ENCODE data around the gene TEAD1. TPM values are rescaled to one million over a fixed set of nuclear protein-coding genes. Genes with fewer than 3 reads are reported as not detected.

The TEAD1 gene
- total and polyA plus RNA-seq, 4 donors: 9.1 to 38.4 (median 10.7) TPM

DNA sequence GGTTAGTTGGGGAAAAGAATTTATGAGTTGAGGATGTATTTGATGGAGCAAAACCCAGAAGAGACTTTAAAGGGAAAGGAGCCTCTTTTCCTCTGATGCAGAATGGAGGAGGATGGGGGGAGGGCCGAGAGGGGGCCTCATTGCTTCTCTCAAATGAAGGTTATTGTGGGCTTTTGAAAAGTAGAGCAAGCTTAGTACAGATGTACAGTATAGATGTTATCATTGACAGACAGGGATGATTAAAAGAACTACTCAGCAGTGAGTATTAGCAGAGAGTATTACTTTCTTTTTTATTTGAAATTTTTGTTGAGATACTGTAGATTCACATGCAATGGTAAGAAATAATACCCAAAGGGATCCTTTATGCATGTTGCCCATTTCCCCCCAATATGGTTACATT lies 98.1 kb downstream of the TEAD1 start (continued):
- no peak for TF ChIP-seq FOXA2 (IDR thresholded peaks at IDR 0.05)
- TF ChIP-seq, protein P1, sequence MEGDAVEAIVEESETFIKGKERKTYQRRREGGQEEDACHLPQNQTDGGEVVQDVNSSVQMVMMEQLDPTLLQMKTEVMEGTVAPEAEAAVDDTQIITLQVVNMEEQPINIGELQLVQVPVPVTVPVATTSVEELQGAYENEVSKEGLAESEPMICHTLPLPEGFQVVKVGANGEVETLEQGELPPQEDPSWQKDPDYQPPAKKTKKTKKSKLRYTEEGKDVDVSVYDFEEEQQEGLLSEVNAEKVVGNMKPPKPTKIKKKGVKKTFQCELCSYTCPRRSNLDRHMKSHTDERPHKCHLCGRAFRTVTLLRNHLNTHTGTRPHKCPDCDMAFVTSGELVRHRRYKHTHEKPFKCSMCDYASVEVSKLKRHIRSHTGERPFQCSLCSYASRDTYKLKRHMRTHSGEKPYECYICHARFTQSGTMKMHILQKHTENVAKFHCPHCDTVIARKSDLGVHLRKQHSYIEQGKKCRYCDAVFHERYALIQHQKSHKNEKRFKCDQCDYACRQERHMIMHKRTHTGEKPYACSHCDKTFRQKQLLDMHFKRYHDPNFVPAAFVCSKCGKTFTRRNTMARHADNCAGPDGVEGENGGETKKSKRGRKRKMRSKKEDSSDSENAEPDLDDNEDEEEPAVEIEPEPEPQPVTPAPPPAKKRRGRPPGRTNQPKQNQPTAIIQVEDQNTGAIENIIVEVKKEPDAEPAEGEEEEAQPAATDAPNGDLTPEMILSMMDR (IDR thresholded peaks at IDR 0.05; ENCODE audit: low read depth, low read length, missing input control): no peak
- TF ChIP-seq RXRA (IDR thresholded peaks at IDR 0.05): no peak
- no peak for TF ChIP-seq JUND (IDR thresholded peaks at IDR 0.05)
- TF ChIP-seq, protein P2, sequence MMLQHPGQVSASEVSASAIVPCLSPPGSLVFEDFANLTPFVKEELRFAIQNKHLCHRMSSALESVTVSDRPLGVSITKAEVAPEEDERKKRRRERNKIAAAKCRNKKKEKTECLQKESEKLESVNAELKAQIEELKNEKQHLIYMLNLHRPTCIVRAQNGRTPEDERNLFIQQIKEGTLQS (IDR thresholded peaks at IDR 0.05): no peak
- TF ChIP-seq YY1 (IDR thresholded peaks at IDR 0.05): no peak
- TF ChIP-seq HNF4G (IDR thresholded peaks at IDR 0.05): no peak

DNA sequence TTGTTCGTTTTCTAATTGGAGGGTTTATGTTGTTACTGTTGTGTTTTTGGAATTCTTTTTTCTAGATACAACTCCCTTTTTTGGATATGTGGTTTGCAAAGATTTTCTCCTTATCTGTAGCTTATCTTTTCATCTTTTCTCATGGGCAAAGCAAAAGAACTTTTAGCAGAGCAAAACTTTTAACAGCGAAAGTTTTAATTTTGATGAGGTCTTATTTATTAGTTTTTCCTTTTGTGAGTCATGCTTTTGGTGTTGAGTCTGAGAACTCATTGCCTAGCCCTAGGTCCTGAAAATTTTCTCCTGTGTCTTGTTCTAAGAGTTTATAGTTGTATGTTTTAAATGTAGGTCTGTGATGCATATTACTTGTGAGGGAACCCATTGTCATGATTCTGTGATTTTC lies 99.4 kb downstream of the TEAD1 start:
- WGBS: 90% methylated on average over 2 of the region's 2 CpGs

More for the DNA sequence above, 99.4 kb downstream of the TEAD1 start:
- TF ChIP-seq TAF1 (conservative IDR thresholded peaks at IDR 0.05) (no peak), RAD21 (IDR thresholded peaks at IDR 0.05) (no peak), JUND (IDR thresholded peaks at IDR 0.05) (no peak), NR2F2 (IDR thresholded peaks at IDR 0.05) (no peak), RXRA (IDR thresholded peaks at IDR 0.05) (no peak), HNF4A (conservative IDR thresholded peaks at IDR 0.05) (no peak), SP1 (IDR thresholded peaks at IDR 0.05) (no peak), GABPA (IDR thresholded peaks at IDR 0.05 in 1 of 2, conservative IDR thresholded peaks at IDR 0.05 in 1 of 2) (no peak), EGR1 (IDR thresholded peaks at IDR 0.05; ENCODE audit: low read depth in 2 of 2) (no peak), YY1 (IDR thresholded peaks at IDR 0.05) (no peak), HNF4G (IDR thresholded peaks at IDR 0.05) (no peak), FOXA1 (IDR thresholded peaks at IDR 0.05) (no peak), FOXA2 (IDR thresholded peaks at IDR 0.05) (no peak)
- TF ChIP-seq, protein P3, sequence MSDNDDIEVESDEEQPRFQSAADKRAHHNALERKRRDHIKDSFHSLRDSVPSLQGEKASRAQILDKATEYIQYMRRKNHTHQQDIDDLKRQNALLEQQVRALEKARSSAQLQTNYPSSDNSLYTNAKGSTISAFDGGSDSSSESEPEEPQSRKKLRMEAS (IDR thresholded peaks at IDR 0.05): no peak
- TF ChIP-seq, protein P1 (IDR thresholded peaks at IDR 0.05; ENCODE audit: low read depth, low read length, missing input control): no peak
- TF ChIP-seq, protein P4, sequence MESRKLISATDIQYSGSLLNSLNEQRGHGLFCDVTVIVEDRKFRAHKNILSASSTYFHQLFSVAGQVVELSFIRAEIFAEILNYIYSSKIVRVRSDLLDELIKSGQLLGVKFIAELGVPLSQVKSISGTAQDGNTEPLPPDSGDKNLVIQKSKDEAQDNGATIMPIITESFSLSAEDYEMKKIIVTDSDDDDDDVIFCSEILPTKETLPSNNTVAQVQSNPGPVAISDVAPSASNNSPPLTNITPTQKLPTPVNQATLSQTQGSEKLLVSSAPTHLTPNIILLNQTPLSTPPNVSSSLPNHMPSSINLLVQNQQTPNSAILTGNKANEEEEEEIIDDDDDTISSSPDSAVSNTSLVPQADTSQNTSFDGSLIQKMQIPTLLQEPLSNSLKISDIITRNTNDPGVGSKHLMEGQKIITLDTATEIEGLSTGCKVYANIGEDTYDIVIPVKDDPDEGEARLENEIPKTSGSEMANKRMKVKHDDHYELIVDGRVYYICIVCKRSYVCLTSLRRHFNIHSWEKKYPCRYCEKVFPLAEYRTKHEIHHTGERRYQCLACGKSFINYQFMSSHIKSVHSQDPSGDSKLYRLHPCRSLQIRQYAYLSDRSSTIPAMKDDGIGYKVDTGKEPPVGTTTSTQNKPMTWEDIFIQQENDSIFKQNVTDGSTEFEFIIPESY (IDR thresholded peaks at IDR 0.05): no peak
- TF ChIP-seq, protein P5, sequence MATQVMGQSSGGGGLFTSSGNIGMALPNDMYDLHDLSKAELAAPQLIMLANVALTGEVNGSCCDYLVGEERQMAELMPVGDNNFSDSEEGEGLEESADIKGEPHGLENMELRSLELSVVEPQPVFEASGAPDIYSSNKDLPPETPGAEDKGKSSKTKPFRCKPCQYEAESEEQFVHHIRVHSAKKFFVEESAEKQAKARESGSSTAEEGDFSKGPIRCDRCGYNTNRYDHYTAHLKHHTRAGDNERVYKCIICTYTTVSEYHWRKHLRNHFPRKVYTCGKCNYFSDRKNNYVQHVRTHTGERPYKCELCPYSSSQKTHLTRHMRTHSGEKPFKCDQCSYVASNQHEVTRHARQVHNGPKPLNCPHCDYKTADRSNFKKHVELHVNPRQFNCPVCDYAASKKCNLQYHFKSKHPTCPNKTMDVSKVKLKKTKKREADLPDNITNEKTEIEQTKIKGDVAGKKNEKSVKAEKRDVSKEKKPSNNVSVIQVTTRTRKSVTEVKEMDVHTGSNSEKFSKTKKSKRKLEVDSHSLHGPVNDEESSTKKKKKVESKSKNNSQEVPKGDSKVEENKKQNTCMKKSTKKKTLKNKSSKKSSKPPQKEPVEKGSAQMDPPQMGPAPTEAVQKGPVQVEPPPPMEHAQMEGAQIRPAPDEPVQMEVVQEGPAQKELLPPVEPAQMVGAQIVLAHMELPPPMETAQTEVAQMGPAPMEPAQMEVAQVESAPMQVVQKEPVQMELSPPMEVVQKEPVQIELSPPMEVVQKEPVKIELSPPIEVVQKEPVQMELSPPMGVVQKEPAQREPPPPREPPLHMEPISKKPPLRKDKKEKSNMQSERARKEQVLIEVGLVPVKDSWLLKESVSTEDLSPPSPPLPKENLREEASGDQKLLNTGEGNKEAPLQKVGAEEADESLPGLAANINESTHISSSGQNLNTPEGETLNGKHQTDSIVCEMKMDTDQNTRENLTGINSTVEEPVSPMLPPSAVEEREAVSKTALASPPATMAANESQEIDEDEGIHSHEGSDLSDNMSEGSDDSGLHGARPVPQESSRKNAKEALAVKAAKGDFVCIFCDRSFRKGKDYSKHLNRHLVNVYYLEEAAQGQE (IDR thresholded peaks at IDR 0.05): no peak
- TF ChIP-seq, protein P2 (IDR thresholded peaks at IDR 0.05): no peak
- no peaks in the 10 kb centered on the region for H3K27me3 ChIP-seq (ENCODE audit: control insufficient read depth in 4 of 4, insufficient read depth in 4 of 4, low read length in 3 of 4)
- no peak overlapping the region for H3K27ac ChIP-seq (ENCODE audit: low read depth in 1 of 2, low read length in 2 of 2)
- H3K36me3 ChIP-seq (ENCODE audit: control insufficient read depth in 4 of 4, insufficient read depth in 3 of 4, low read depth in 1 of 4, low read length in 3 of 4): no peaks in the 10 kb centered on the region
- no peak overlapping the region for H3K4me3 ChIP-seq (ENCODE audit: low read depth in 1 of 3, low read length in 3 of 3)
- no peak for DNase-seq (ENCODE audit: low spot score)
- no peaks in the 10 kb centered on the region for H3K4me1 ChIP-seq (ENCODE audit: control insufficient read depth in 4 of 4, insufficient read depth in 4 of 4, low read length in 3 of 4)
- no peak overlapping the region for H3K9ac ChIP-seq (ENCODE audit: low read depth in 1 of 2, low read length in 2 of 2)
- no peaks in the 10 kb centered on the region for H3K9me3 ChIP-seq (ENCODE audit: control insufficient read depth in 4 of 4, low read length in 3 of 4)

All from liver (tissue), 9 donors.